PC-3 (cell line): ENCODE measurements around the gene RPS3. TPM values are rescaled to one million over a fixed set of nuclear protein-coding genes. Genes with fewer than 3 reads are reported as not detected.

Source experiments
- ATAC-seq: fragments of 200-7000 bp; cut with Tn5 transposase; 2 replicates; pipeline ENCODE4 v1.9.1; 2020; ENCODE audit warnings: mild to moderate bottlenecking, moderate library complexity
- BruUV-seq: library from RNA; stranded (reverse); fragments of 400-500 nt; replicated peaks from 2 replicates; lab custom pipeline; 2021; lab: Mats Ljungman, UMichigan
- CTCF ChIA-PET: fragments of 300-600 bp; sonication (Branson Sonifier 250); formaldehyde crosslinking; loops from one replicate; lab custom pipeline; 2022; ENCODE audit warnings: antibody characterized with exemption; lab: Charles Lee
- POLR2A ChIA-PET: fragments of 300-600 bp; sonication (Branson Sonifier 250); formaldehyde crosslinking; loops from one replicate; lab custom pipeline; 2022; ENCODE audit warnings: antibody characterized with exemption; ENCODE audit not compliant: unreplicated experiment; lab: Charles Lee
- DNase-seq: peaks from one replicate; pipeline ENCODE4 v3.0.0-alpha.2; 2015
- H2AFZ ChIP-seq: fragments of 300-600 bp; sonication (generic); 2 replicates; pipeline ENCODE4 v1.6.0; 2016; ENCODE audit warnings: antibody characterized with exemption, low read length
- H3F3A ChIP-seq: fragments of 300-600 bp; sonication (generic); one replicate; pipeline ENCODE4 v1.6.0; 2017; ENCODE audit warnings: antibody characterized with exemption, low read length, control low read depth, mild to moderate bottlenecking; ENCODE audit not compliant: unreplicated experiment
- H3K27ac ChIP-seq: fragments of 300-600 bp; sonication (generic); 2 replicates; pipeline ENCODE4 v1.5.1; 2016; ENCODE audit warnings: mild to moderate bottlenecking, low read length
- H3K27me3 ChIP-seq: fragments of 300-600 bp; sonication (generic); 2 replicates; pipeline ENCODE4 v1.6.1; 2016; ENCODE audit warnings: low read length, mixed read lengths
- H3K36me3 ChIP-seq: fragments of 300-600 bp; sonication (generic); 2 replicates; pipeline ENCODE4 v1.6.1; 2016; ENCODE audit warnings: low read depth, mixed run types, low read length, mixed read lengths
- H3K4me1 ChIP-seq: fragments of 300-600 bp; sonication (generic); 2 replicates; pipeline ENCODE4 v1.5.1; 2016; ENCODE audit warnings: low read length; ENCODE audit not compliant: insufficient read depth
- H3K4me2 ChIP-seq: fragments of 300-600 bp; sonication (generic); 2 replicates; pipeline ENCODE4 v1.6.0; 2016; ENCODE audit warnings: low read length
- H3K4me3 ChIP-seq: fragments of 300-600 bp; sonication (generic); 2 replicates; pipeline ENCODE4 v1.5.1; 2016; ENCODE audit warnings: mild to moderate bottlenecking, low read length, mixed read lengths
- H3K79me2 ChIP-seq: fragments of 300-600 bp; sonication (generic); 2 replicates; pipeline ENCODE4 v1.6.1; 2017; ENCODE audit warnings: low read length, mixed read lengths
- H3K9ac ChIP-seq: fragments of 300-600 bp; sonication (generic); 2 replicates; pipeline ENCODE4 v1.6.0; 2016; ENCODE audit warnings: mild to moderate bottlenecking, low read length
- H3K9me2 ChIP-seq: fragments of 300-600 bp; sonication (generic); replicated peaks from 2 replicates; pipeline ENCODE4 v1.6.1; 2016; ENCODE audit warnings: mixed run types, low read length, mixed read lengths
- H3K9me3 ChIP-seq: fragments of 300-600 bp; sonication (generic); 2 replicates; pipeline ENCODE4 v1.6.1; 2016; ENCODE audit warnings: low read length, mixed read lengths
- H4K20me1 ChIP-seq: fragments of 300-600 bp; sonication (generic); 2 replicates; pipeline ENCODE4 v1.6.1; 2016; ENCODE audit warnings: low read length, mixed read lengths
- EZH2 ChIP-seq: fragments of 300-600 bp; sonication (generic); IDR thresholded peaks from one replicate; pipeline ENCODE4 v1.6.1; 2017; ENCODE audit warnings: antibody characterized with exemption, mild to moderate bottlenecking, low read length; ENCODE audit not compliant: unreplicated experiment
- EZH2phosphoT487 ChIP-seq: fragments of 300-600 bp; sonication (generic); IDR thresholded peaks from 2 replicates; pipeline ENCODE4 v1.6.1; 2018; ENCODE audit warnings: mild to moderate bottlenecking, antibody characterized with exemption, low read length, borderline replicate concordance
- intact Hi-C: fragments of 100-400 bp; cut with micrococcal nuclease; formaldehyde crosslinking; loops from 2 replicates; pipeline ENCODE4 v1.9.0; 2023
- total RNA-seq: library from RNA; depleted of rRNA; stranded (reverse); fragments of >200 nt; gene quantifications from 2 replicates; pipeline ENCODE4 v1.2.3, GENCODE V29; 2014
- TF ChIP-seq, protein P1 (sequence below): fragments of 300-600 bp; sonication (generic); conservative IDR thresholded peaks from 2 replicates; pipeline ENCODE4 v1.5.1; 2017; ENCODE audit warnings: antibody characterized with exemption, low read depth, mild to moderate bottlenecking, low read length

RPS3 gene
- total RNA-seq, 1 experiment from 2014 or later: 2,018 TPM

GRCh38 chr11:75387736-75388294 lies 11.5 kb upstream of the RPS3 start:
- no peaks in the 10 kb centered on the region for H3K36me3 ChIP-seq
- H2AFZ ChIP-seq: no peak overlapping the region
- POLR2A ChIA-PET: no interaction called here

GRCh38 chr11:75388386-75389275 lies 10.7 kb upstream of the RPS3 start:
- H3K4me2 ChIP-seq: peak overlapping the region; percentile 48
- no peaks in the 10 kb centered on the region for H3K79me2 ChIP-seq
- DNase-seq (peak; percentile 95), ATAC-seq (peak; percentile 40)
- BruUV-seq: no TSS peak
- ChIA-PET CTCF (interaction anchor here (0.6 to 1.7 kb wide), 5 partner anchors 12 to 143 kb away, joined by 3 to 6 read pairs (median 5); partner anchors contain the start of gene GDPD5), POLR2A (no interaction called here)
- H3K27me3 ChIP-seq: no peaks in the 10 kb centered on the region
- H3K36me3 ChIP-seq: no peaks in the 10 kb centered on the region
- no peak overlapping the region for H3K4me3 ChIP-seq
- intact Hi-C loops: loop anchor here (1.0 to 2.0 kb wide), 5 partner anchors 18 to 144 kb away; no protein-coding TSS in a partner anchor
- no peak overlapping the region; the same call in 1 of the 2 replicates for H3K9ac ChIP-seq
- no peak for TF ChIP-seq EZH2phosphoT487
- TF ChIP-seq, protein P1, sequence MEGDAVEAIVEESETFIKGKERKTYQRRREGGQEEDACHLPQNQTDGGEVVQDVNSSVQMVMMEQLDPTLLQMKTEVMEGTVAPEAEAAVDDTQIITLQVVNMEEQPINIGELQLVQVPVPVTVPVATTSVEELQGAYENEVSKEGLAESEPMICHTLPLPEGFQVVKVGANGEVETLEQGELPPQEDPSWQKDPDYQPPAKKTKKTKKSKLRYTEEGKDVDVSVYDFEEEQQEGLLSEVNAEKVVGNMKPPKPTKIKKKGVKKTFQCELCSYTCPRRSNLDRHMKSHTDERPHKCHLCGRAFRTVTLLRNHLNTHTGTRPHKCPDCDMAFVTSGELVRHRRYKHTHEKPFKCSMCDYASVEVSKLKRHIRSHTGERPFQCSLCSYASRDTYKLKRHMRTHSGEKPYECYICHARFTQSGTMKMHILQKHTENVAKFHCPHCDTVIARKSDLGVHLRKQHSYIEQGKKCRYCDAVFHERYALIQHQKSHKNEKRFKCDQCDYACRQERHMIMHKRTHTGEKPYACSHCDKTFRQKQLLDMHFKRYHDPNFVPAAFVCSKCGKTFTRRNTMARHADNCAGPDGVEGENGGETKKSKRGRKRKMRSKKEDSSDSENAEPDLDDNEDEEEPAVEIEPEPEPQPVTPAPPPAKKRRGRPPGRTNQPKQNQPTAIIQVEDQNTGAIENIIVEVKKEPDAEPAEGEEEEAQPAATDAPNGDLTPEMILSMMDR: peak; percentile 98
- H4K20me1 ChIP-seq: no peaks in the 10 kb centered on the region
- peaks cover 11% of the 10 kb centered on the region for H3F3A ChIP-seq
- peak overlapping the region; percentile 8; the same call in 1 of the 2 replicates for H3K27ac ChIP-seq
- no peaks in the 10 kb centered on the region for H3K9me3 ChIP-seq
- no peaks in the 10 kb centered on the region for H3K9me2 ChIP-seq
- H3K4me1 ChIP-seq: peaks cover 41% of the 10 kb centered on the region
- H2AFZ ChIP-seq: peak overlapping the region; percentile 77

More at GRCh38 chr11:75387736-75388294, 11.5 kb upstream of the RPS3 start:
- Histone ChIP-seq H3K9ac (no peak overlapping the region), H3F3A (peaks cover 11% of the 10 kb centered on the region), H3K27ac (no peak overlapping the region), H3K9me3 (no peaks in the 10 kb centered on the region), H3K4me3 (no peak overlapping the region), H3K27me3 (no peaks in the 10 kb centered on the region), H3K4me2 (no peak overlapping the region), H3K4me1 (peaks cover 41% of the 10 kb centered on the region), H3K9me2 (no peaks in the 10 kb centered on the region), H3K79me2 (no peaks in the 10 kb centered on the region), H4K20me1 (no peaks in the 10 kb centered on the region)
- ATAC-seq (no peak), DNase-seq (no peak)
- BruUV-seq: no TSS peak
- CTCF ChIA-PET: interaction anchor here (0.6 to 1.7 kb wide), 6 partner anchors 13 to 144 kb away, joined by 3 to 11 read pairs (median 5); partner anchors contain the start of gene GDPD5
- intact Hi-C loops: loop anchor here (1.0 to 2.0 kb wide), 5 partner anchors 19 to 144 kb away; no protein-coding TSS in a partner anchor
- TF ChIP-seq EZH2 (no peak), EZH2phosphoT487 (no peak)
- TF ChIP-seq, protein P1: no peak
